ENCODE results near the gene AS3MT.

DNA sequence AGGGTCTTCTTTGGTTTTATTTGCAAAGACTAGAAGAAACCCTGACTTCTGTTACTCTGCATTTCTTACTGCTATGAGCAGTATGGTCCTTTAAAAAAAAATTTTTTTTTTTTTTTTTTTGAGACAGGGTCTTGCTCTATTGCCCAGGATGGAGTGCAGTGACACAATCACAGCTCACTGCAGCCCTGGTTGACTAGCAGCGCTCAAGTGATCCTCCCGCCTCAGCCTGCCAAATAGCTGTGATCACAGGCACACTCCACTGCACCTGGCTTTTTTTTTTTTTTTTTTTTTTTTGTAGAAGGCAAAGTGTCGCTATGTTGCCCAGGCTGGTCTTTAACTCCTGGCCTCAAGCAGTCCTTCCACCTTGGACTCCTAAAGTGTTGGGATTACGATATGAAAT, 66.2 kb downstream of the AS3MT start:
- TF ChIP-seq EZH2phosphoT487 (conservative IDR thresholded peaks at IDR 0.05; ENCODE audit: low read length): no peak
- TF ChIP-seq, protein P1, sequence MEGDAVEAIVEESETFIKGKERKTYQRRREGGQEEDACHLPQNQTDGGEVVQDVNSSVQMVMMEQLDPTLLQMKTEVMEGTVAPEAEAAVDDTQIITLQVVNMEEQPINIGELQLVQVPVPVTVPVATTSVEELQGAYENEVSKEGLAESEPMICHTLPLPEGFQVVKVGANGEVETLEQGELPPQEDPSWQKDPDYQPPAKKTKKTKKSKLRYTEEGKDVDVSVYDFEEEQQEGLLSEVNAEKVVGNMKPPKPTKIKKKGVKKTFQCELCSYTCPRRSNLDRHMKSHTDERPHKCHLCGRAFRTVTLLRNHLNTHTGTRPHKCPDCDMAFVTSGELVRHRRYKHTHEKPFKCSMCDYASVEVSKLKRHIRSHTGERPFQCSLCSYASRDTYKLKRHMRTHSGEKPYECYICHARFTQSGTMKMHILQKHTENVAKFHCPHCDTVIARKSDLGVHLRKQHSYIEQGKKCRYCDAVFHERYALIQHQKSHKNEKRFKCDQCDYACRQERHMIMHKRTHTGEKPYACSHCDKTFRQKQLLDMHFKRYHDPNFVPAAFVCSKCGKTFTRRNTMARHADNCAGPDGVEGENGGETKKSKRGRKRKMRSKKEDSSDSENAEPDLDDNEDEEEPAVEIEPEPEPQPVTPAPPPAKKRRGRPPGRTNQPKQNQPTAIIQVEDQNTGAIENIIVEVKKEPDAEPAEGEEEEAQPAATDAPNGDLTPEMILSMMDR (IDR thresholded peaks at IDR 0.05; ENCODE audit: insufficient read depth, low read length, poor library complexity, severe bottlenecking): no peak

Measured in SU-DHL-6 (cell line).